Fibroblast of skin of right biceps (primary cell): Measurements from ENCODE around the gene RING1.
A peak's percentile ranks its signal among the peaks of the same experiment; 100 is the strongest.

ENCODE experiments used
- DNase-seq: peaks from one replicate; pipeline ENCODE4 v3.0.0-alpha.2; 2013

RING1 gene

DNA sequence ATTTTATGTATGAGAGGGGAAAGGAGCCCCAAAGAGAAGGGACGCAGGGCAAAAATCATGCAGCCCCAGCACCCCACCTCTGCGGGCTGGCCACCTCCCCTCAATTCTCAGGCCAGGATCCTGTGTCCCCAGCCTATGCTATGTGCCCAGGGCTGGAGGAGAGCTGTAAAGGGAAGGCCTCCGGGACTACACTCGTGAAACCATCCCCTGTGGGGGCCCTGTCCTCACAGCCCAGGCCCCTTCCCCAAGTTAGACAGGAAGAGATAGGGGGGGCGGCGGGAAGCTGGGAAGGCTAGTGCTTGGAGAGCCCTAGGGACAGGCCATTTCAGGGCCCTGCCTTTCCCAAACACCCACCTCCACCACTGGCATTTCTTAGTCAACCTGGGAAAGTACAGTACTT lies 14.7 kb upstream of the RING1 start:
- no peak for DNase-seq

DNA sequence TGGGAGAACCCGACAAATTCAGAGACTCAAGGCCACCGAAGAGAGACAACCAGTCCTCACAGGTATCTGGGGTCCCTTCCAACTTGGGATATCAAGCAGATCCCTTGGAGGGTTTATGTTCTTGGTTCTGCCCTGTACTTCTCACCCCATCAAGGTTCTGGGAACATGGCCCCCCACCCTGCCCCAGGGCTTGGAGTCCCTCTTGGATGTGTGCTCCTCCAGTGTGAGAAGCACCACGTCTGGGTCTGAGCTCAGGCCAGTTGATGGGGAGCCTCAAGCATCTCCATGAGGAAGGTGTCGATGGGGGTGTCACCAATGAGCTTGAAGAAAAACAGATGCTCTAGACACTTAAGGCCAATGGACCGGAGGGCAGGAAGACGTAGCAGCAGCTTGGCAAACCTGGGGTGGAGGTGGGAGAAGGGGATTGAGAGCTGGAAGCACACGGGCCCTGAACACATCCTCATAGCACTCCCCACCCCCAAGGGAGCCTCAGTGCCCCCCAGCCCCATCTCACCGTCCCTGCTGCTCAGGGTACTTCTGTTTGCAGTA lies 13.8 kb upstream of the RING1 start:
- DNase-seq = no peak

DNA sequence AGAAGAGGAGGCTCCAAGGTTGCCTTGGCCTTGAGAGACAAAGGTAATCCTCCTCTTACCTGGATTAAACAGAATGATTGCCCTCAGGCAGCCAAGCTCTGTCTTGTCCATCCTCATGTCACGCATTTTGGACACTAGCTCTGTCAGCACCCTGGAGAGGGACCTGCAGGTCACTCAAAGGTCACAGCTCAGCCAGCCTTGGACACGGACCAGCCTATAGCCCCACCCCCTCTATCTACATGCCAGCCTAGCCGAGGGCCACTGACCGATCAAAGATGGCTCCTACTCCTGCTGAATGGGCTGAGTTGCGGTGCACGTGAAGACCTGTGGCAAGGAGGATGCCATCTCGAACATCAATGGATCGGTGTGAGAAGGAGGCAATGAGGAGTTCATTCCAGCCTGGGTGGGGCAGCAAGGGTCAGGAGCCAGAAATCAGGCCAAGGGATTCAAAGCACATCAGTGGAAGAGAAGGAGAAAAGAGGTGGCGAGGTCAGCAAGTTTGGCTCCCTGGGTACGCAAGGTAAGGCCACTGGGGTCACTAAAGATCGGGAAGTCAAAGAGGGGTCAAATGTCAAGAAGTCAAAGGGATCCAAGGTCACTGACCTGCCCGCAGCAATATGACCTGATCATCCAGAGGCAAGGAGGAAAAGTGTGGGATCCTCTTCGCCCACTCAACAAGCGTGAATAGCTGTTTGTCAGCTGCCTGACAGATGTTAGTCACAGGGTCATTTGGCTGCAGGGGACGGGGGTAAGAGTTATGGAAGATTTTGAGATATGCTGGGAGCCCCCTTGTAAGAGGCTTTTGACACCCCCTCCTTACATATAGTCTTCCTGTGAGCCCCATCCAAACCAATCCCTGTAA lies 12.8 kb upstream of the RING1 start:
- no peak for DNase-seq

DNA sequence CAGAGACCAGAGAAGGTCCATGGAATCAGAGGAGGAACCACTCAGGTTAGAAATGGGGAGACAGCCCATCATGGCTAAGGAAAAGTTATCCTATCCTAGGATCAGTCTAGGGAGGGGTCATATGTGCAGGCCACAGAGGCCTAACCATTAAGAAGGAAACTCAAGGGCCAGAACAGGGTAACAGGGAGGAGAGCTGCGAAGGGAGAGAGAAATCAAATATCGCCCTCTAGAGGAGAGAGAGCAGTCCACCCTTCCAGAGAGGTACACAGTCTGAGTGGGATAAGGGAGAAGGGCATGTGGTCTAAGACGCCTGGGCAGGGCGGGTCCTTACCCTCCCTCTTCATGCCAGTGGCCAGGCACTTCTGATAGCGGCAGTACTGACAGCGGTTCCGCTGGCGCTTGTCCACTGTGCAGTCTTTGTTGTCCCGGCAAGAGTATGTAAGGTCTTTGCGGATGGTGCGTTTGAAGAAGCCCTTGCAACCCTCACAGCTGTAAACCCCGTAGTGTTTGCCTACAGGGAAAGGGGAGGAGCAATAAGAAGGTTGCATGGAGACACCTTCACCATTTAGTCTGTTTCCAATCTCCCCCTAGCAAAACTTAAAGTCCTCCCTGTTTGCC lies 10.8 kb upstream of the RING1 start:
- peak; percentile 60 for DNase-seq

DNA sequence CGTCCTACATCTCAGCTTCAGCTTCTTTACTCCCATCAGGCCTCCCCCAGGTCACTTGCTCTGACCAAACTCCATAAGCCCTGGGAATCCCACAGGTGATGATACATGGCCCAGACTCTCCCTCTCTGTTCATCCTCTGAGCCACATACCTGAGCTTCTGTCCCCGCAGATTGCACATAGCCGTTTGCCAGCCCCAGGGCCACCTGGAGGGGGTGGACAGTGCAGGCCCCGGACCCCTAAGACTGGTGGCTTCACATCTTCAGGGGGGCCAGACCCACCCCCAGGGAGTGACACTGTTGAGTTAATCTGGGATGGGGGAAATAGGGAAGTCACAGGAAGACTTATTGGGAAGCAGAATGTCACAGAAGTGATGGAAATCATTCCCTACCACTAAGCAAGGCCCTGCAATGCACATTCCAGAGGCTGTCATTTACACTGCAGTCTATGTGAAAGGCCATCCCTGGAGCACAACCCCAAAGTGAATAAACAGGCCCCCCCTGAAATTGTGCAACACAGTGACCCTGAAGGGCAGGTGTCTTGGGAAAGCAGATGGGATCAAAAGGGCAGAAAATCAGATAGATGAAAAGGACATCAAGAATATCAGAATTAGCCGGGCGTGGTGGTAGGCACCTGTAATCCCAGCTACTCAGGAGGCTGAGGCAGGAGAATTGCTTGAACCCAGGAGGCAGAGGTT lies 10.0 kb upstream of the RING1 start:
- DNase-seq = no peak

DNA sequence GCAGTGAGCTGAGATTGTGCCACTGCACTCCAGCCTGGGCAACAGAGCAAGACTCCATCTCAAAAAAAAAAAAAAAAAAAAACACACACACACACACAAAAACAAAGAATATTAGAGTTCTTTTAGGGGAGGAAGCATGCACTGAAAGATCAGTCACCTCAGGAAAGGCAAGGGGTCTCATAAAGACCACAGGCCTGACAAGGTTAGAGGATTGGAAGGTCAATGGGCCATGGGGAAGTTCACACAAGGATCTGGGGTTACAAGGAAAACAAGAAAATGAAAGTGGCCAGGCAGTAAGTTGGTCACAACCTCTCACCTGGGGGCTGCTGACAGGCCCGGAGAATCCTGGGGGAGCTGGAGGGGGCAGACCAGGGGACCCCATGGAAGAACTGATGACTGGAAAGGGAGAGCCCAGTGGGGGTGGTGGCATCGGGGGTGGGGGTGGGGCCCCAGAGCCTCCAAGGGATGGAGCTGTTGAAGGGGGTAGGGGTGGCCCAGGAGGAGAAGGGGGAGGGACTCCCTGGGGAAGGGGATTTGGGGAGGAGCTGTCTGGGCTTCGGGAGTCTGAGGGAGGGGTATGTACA lies 9.4 kb upstream of the RING1 start:
- no peak for DNase-seq

DNA sequence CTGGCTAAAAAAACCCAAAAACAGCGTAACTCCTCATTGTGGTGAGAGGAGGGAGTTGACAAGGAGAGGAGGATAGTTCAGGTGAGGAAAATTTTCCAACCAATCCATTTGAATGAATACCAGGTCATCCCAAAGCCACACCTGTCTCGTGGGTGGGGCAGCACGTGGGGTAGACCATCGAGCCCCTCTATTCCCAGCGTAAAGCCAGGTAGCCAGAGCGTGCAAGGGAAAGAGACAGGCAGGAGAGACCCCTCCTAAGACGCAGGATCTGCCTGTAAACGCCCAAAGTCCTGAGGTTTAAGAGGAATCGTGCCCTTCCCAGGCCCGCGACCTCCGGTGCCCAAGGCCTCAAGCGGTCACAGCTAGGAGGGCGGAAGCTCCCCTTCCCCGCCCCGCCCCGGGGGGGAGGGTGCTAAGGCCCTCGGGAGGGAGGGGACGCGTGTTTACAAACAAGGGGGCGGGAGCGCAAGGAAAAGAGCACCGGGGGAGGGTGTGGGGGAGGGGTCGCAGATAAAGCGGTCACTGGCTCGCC lies 8.5 kb upstream of the RING1 start:
- peak; percentile 66 for DNase-seq

DNA sequence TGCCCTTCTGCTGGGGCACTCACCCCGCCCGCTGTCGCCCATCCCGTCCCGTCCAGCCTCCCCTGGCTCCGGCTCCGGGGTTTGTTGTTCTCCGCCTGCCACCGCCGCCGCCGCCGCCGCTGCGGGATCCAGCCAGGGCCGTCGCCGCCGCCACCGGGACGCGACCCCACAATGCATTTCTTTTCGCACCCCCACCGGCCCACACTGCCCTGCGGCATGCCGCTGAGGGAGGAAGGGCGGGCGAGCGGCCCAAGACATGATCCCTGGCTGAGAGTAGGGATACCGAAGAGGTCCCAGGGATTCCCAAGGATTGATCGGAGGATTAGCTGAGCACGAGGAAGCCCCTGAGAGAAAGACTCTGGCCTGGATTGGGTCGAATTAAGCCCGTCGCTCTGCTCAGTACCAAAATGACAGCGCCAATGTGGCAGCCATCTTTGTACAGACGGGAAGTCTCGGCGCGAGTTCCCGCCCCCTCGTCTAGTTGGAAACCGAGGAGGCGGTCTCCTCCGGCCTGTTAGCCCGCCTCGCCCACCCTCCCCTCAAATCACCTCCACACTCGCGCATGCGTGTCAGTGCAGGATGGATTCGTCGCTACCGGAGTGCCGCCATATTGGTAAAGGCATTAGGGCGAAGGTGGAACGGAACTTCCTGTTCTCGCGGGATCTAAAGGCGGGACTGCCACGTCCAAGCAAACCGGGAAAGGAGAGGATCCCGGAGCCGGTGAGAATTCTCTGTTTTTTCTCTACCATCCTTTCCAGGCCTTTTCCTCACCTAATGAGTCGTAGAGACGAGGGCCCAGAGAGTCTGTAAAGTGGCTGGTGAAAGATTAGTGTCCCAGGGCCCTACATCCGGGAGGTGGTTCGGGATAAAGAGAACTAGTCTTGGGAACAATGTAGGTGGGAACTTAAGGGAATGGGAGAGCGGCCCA lies 7.8 kb upstream of the RING1 start, which contains the start of the genes RXRB and SLC39A7:
RXRB (minus strand) TSS at position 447 of the 928 bp plus-strand sequence; CDS start at position 258, 189 bp downstream.
SLC39A7 (plus strand) TSS at position 649 of the 928 bp plus-strand sequence. CDS start 379 bp downstream, outside the sequence.
- peak; percentile 99 for DNase-seq

DNA sequence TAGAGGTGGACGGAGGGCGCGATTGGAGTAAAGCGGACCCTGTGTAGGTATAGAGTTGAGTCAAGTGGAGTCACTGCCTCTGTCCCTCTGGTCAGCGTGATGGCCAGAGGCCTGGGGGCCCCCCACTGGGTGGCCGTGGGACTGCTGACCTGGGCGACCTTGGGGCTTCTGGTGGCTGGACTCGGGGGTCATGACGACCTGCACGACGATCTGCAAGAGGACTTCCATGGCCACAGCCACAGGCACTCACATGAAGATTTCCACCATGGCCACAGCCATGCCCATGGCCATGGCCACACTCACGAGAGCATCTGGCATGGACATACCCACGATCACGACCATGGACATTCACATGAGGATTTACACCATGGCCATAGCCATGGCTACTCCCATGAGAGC lies 7.2 kb upstream of the RING1 start:
- no peak for DNase-seq

DNA sequence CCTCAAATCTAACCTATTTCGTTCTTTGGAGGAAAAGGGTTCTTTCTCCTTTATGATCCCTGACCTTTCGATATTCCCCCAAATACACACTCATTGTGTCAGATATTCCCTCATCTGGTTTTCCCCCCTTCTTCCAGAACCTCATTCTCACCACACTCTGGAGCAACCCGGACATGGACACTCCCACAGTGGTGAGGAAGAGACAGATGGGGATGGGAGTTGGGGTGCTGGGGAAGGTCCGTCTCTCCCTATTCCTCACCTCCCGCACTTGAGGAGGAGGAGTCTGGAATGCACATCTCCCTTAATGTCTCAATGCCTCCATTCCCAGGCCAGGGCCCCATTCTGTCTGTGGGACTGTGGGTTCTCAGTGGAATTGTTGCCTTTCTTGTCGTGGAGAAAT lies 6.4 kb upstream of the RING1 start:
- no peak for DNase-seq

DNA sequence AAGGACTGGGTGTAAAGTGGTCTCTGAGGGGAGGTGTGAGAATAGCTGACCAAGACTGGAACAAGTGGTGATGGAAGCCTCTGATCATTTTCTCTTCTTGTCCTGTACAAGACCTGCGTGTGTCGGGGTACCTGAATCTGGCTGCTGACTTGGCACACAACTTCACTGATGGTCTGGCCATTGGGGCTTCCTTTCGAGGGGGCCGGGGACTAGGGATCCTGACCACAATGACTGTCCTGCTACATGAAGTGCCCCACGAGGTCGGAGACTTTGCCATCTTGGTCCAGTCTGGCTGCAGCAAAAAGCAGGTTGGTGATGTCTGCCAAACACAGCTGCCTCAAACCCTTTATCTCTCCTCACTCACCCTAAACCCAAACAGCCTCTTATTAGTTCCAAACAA lies 5.5 kb upstream of the RING1 start:
- DNase-seq = no peak

DNA sequence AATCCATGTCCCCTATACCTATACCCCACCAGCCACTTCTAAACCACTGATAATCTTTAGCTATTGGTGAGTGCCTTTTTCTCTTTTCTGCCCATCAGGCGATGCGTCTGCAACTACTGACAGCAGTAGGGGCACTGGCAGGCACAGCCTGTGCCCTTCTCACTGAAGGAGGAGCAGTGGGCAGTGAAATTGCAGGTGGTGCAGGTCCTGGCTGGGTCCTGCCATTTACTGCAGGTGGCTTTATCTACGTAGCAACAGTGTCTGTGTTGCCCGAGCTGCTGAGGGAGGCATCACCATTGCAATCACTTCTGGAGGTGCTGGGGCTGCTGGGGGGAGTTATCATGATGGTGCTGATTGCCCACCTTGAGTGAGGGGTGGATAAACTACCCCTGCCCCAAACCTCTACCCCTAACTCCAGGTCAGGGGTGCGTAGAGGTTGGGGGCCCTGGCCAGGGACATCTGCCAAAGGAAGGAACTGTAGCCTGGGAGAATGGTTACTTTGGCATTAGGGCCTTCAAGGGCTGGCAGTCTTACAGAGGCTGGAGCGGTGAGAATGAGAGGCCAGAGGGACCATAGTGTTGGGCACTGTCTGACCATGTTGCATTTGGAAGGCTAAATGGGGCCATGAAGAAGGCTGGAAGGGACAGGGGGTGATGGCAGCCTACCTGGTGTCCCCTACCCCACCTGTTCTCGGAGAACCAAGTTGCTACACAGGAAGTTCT lies 4.7 kb upstream of the RING1 start:
- DNase-seq = no peak

DNA sequence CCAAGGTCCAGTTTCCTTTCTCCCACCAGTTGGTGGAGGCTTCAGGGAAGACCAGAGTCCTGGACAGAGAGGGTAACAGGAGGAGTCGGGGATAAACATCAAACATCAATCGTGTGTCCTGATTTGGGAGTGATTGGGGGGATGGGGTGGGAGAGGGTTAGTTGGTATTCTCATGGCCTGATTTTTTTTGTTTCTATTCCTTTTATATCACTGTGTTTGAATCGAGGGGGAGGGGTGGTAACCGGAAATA lies 4.2 kb upstream of the RING1 start:
- DNase-seq = no peak

DNA sequence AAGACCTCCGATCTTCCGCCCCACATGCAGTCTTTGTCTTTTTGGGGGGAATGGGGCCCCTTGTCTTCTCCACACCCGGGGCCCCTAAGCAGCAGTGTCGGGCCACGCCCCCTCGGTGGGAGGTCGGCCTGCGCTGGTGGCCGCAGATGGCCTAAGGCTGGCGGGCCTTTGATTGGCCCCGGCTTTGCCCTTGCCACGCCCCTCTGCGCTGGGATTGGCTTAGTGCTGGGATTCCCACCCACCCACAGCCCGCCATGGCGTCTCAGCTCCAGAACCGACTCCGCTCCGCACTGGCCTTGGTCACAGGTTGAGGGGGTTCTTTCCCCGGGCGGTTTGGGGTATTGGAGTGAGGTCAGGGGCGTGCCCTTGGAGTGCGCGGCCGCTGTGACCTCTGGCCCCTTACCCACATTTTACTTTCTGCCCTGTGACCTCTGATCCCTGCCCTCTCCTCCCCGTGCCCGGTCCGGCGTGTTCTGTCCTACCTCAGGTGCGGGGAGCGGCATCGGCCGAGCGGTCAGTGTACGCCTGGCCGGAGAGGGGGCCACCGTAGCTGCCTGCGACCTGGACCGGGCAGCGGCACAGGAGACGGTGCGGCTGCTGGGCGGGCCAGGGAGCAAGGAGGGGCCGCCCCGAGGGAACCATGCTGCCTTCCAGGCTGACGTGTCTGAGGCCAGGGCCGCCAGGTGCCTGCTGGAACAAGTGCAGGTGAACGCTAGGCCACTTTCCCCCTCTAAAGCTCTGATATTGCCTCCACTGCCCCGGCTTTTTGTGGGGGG lies 3.7 kb upstream of the RING1 start, which contains the start of gene HSD17B8:
HSD17B8 (plus strand) TSS at position 241 of the 776 bp plus-strand sequence; CDS start at position 255, 14 bp downstream.
- DNase-seq = peak; percentile 91

DNA sequence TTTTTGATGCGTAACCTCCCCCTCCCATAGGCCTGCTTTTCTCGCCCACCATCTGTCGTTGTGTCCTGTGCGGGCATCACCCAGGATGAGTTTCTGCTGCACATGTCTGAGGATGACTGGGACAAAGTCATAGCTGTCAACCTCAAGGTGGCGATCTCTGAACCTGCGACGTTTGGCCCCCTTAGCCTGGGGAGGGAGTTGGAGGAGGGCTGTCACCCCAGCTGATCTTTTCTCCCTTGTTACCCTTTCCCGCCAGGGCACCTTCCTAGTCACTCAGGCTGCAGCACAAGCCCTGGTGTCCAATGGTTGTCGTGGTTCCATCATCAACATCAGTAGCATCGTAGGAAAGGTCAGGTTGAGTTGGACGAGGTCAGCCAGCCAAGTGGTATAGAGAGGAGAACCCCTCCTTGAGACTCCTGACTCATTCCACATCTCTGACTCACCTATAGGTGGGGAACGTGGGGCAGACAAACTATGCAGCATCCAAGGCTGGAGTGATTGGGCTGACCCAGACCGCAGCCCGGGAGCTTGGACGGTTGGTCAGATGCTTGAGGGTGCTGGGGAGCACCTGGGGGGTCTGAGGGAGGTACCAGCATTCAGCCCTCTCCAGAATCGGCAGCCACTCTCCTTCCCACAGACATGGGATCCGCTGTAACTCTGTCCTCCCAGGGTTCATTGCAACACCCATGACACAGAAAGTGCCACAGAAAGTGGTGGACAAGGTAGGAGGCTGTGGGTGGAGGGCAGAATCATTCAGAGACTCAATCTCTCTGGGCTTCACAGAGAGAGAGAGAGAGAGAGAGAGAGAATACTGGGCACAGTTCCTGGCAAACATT lies 2.9 kb upstream of the RING1 start:
- peak; percentile 70 for DNase-seq

DNA sequence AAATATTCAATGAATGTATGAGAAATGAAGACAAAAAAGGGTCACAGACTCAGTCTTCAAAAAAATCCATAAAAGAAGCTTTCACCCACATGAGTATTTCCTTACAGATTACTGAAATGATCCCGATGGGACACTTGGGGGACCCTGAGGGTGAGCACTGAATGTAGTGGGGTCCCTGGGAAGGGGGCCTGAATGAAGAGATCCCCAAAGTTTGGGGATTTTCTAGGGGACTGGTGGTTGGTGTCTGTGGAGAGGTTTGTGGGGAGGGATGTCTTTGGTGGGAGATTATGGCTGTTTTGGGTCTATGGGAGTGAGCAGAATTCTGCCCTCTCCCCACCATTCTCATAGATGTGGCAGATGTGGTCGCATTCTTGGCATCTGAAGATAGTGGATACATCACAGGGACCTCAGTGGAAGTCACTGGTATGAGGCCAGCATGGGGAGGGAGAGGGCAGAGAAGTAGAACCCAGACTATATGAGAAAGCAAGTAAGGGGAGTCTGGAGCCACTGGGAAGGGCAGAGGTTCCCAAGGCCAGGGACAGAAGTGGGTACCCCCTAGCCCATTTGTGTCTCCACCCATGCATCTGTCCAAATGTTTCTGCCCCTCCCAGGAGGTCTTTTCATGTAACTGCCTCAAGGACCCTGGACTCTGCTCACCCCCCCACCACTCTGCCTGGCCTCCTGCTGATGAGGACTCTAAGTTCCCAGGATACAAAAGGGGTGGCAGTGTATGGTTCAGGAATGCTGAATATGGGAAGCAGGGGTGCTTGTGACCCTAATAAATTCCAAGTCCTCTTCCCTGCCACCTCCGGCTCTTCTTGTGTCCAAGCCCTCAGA lies 2.1 kb upstream of the RING1 start:
- peak; percentile 43 for DNase-seq

DNA sequence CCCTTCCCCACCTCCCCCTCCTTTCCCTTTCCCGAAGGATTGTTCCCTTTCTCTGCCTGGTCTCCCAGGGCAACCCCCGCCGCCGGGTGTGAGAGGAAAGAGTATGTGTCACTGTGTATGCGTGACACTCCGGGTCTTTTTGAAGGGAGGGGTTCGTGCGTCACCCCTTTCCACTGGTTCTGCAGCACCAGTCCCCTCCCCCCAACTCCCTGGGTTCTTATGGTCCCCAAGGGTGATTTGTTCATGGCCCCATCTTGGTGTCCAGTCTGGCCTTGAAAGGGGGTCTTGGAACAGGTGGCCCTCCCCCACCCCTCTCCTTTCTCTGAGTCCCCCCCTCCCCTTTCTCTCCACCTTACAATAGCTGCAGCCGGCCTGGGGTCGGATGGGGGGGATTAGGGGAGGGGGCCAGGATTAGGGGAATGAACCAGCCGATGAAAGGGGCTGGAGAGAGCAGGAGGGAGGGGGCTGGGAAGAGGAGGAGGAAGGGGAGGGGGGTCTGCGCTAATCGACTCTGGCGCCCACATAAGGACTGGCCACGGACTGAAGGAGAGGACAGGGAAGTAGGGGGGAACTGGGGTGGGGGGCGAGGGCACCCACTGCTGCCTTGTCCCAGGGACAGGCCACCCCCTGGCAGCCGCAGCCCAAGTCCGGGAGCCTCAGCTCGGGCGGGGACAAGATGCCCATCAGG lies 1.3 kb upstream of the RING1 start:
- peak; percentile 80 for DNase-seq
